Measurements from ENCODE around the gene RCVRN.

RCVRN gene

DNA sequence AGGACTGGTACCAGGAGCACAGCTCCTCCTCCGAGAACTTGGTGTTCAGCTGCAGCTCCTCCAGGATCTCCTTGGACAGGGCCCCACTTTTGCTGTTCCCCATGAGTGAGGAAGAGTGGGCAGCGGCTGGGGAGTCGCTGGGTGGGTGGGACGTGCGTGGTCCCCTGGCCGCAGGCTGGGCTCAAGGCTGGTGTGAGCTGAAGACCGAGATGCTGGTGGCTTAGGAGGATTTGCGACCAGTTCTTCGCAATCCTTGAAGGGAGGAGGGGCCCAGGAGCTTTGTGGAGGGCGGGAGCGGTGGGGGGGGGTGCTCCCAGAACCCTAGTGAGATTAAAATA lies at the start of gene RCVRN:
Gene RCVRN (minus strand): TSS at position 194 of the 338 bp plus-strand sequence. CDS start 91 bp downstream, at position 103.
- no peaks in the 10 kb centered on the region for H3K36me3 ChIP-seq (ENCODE audit: control insufficient read depth, insufficient read depth, low read length)
- peaks cover 2% of the 10 kb centered on the region for H3K4me1 ChIP-seq (ENCODE audit: control insufficient read depth, insufficient read depth, low read length)
- H3K9me3 ChIP-seq (ENCODE audit: control insufficient read depth, low read length) = no peaks in the 10 kb centered on the region
- H3K27me3 ChIP-seq (ENCODE audit: control insufficient read depth, insufficient read depth, low read length) = no peaks in the 10 kb centered on the region
- no peak within 1 kb of the TSS for H3K4me3 ChIP-seq (ENCODE audit: low read length)
- H3K9ac ChIP-seq (ENCODE audit: low read length) = no peak within 1 kb of the TSS

GRCh38 chr17:9953492-9953891 lies 48.4 kb upstream of the RCVRN start:
- Histone ChIP-seq H3K9ac (ENCODE audit: low read length) (no peak overlapping the region), H3K4me3 (ENCODE audit: low read length) (no peak overlapping the region), H3K36me3 (ENCODE audit: control insufficient read depth, insufficient read depth, low read length) (no peaks in the 10 kb centered on the region), H3K27me3 (ENCODE audit: control insufficient read depth, insufficient read depth, low read length) (no peaks in the 10 kb centered on the region), H3K4me1 (ENCODE audit: control insufficient read depth, insufficient read depth, low read length) (no peaks in the 10 kb centered on the region), H3K9me3 (ENCODE audit: control insufficient read depth, low read length) (no peaks in the 10 kb centered on the region)

DNA sequence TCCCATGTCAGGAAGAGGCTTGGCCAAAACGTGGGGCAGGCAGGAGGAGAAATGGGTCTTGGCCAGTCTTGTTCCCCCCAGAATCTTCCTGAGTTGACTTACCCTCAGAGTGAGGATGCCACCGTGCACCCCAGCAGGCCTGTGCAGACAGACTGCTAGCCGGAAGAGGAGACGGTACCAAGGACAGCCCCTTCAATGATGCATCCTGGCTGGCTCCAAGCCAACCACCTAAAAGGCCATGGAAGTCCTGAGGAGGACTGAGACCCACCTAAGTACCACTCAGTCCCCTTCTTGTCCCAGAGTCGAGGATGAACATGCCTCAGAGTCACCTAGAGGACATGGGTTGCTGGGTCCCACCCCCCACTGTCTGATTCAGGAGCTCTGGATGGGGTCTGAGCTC lies 46.7 kb upstream of the RCVRN start:
- Histone ChIP-seq H3K36me3 (ENCODE audit: control insufficient read depth, insufficient read depth, low read length) (no peaks in the 10 kb centered on the region), H3K9me3 (ENCODE audit: control insufficient read depth, low read length) (no peaks in the 10 kb centered on the region), H3K9ac (ENCODE audit: low read length) (no peak overlapping the region), H3K27me3 (ENCODE audit: control insufficient read depth, insufficient read depth, low read length) (no peaks in the 10 kb centered on the region), H3K4me1 (ENCODE audit: control insufficient read depth, insufficient read depth, low read length) (no peaks in the 10 kb centered on the region), H3K4me3 (ENCODE audit: low read length) (no peak overlapping the region)

GRCh38 chr17:9948928-9949327 lies 43.9 kb upstream of the RCVRN start:
- Histone ChIP-seq H3K27me3 (ENCODE audit: control insufficient read depth, insufficient read depth, low read length) (no peaks in the 10 kb centered on the region), H3K36me3 (ENCODE audit: control insufficient read depth, insufficient read depth, low read length) (no peaks in the 10 kb centered on the region), H3K4me3 (ENCODE audit: low read length) (no peak overlapping the region), H3K9ac (ENCODE audit: low read length) (no peak overlapping the region), H3K4me1 (ENCODE audit: control insufficient read depth, insufficient read depth, low read length) (no peaks in the 10 kb centered on the region), H3K9me3 (ENCODE audit: control insufficient read depth, low read length) (no peaks in the 10 kb centered on the region)

DNA sequence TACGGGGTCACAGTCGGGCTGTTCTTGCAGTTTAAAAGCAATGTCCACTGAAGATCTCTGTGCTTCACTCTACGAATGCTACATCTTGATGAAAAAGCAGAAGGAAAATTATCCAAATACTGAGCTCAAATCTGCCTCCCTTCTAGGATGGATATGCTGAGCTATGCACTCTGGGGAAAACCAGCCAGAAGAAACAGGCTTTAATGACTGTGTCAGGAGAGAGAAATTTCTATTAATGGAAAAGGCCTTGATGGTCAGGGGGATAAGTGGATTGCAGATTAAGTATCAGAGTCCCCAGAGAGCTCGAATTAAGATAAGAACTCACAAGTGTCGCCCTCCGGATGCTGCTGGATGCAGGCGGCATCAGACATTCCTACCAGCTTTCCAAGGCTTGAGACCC lies 39.6 kb upstream of the RCVRN start:
- Histone ChIP-seq H3K4me3 (ENCODE audit: low read length) (no peak overlapping the region), H3K9me3 (ENCODE audit: control insufficient read depth, low read length) (no peaks in the 10 kb centered on the region), H3K9ac (ENCODE audit: low read length) (no peak overlapping the region), H3K36me3 (ENCODE audit: control insufficient read depth, insufficient read depth, low read length) (no peaks in the 10 kb centered on the region), H3K4me1 (ENCODE audit: control insufficient read depth, insufficient read depth, low read length) (no peaks in the 10 kb centered on the region), H3K27me3 (ENCODE audit: control insufficient read depth, insufficient read depth, low read length) (no peaks in the 10 kb centered on the region)

GRCh38 chr17:9943343-9943742 lies 38.3 kb upstream of the RCVRN start:
- no peak overlapping the region for H3K9ac ChIP-seq (ENCODE audit: low read length)
- no peaks in the 10 kb centered on the region for H3K4me1 ChIP-seq (ENCODE audit: control insufficient read depth, insufficient read depth, low read length)
- H3K4me3 ChIP-seq (ENCODE audit: low read length) = no peak overlapping the region
- no peaks in the 10 kb centered on the region for H3K36me3 ChIP-seq (ENCODE audit: control insufficient read depth, insufficient read depth, low read length)
- H3K27me3 ChIP-seq (ENCODE audit: control insufficient read depth, insufficient read depth, low read length) = no peaks in the 10 kb centered on the region
- no peaks in the 10 kb centered on the region for H3K9me3 ChIP-seq (ENCODE audit: control insufficient read depth, low read length)

DNA sequence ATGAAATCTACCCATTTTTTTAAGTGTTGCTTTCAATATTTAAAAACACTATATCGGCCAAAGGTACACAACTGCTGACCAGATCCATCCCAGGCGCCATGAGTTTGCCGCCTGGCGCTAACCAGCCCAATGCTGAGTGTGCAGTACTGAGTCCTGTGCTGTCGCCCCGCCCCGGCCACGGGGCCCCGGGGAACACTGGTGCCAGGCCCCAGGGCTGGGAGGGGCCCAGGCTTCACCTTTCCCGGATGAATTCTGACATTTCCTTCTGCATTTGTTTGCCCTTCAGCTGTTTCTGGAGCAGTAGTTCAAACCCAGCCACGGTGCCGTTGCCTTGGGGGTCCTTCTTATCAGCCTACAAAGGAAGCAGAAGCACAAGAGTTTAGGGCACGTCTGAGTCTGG lies 37.8 kb upstream of the RCVRN start:
- Histone ChIP-seq H3K9me3 (ENCODE audit: control insufficient read depth, low read length) (no peaks in the 10 kb centered on the region), H3K4me3 (ENCODE audit: low read length) (no peak overlapping the region), H3K9ac (ENCODE audit: low read length) (no peak overlapping the region), H3K36me3 (ENCODE audit: control insufficient read depth, insufficient read depth, low read length) (no peaks in the 10 kb centered on the region), H3K27me3 (ENCODE audit: control insufficient read depth, insufficient read depth, low read length) (no peaks in the 10 kb centered on the region), H3K4me1 (ENCODE audit: control insufficient read depth, insufficient read depth, low read length) (no peaks in the 10 kb centered on the region)

- no peaks in the 10 kb centered on the region for H3K9me3 ChIP-seq (ENCODE audit: control insufficient read depth, low read length)
- H3K4me3 ChIP-seq (ENCODE audit: low read length) = no peak overlapping the region
- H3K4me1 ChIP-seq (ENCODE audit: control insufficient read depth, insufficient read depth, low read length) = no peaks in the 10 kb centered on the region
- H3K36me3 ChIP-seq (ENCODE audit: control insufficient read depth, insufficient read depth, low read length) = no peaks in the 10 kb centered on the region
- no peaks in the 10 kb centered on the region for H3K27me3 ChIP-seq (ENCODE audit: control insufficient read depth, insufficient read depth, low read length)
- H3K9ac ChIP-seq (ENCODE audit: low read length) = no peak overlapping the region
Measured at GRCh38 chr17:9941305-9941704, 36.2 kb upstream of the RCVRN start.

GRCh38 chr17:9940841-9941240 lies 35.8 kb upstream of the RCVRN start:
- Histone ChIP-seq H3K4me1 (ENCODE audit: control insufficient read depth, insufficient read depth, low read length) (no peaks in the 10 kb centered on the region), H3K9me3 (ENCODE audit: control insufficient read depth, low read length) (no peaks in the 10 kb centered on the region), H3K4me3 (ENCODE audit: low read length) (no peak overlapping the region), H3K9ac (ENCODE audit: low read length) (no peak overlapping the region), H3K27me3 (ENCODE audit: control insufficient read depth, insufficient read depth, low read length) (no peaks in the 10 kb centered on the region), H3K36me3 (ENCODE audit: control insufficient read depth, insufficient read depth, low read length) (no peaks in the 10 kb centered on the region)

DNA sequence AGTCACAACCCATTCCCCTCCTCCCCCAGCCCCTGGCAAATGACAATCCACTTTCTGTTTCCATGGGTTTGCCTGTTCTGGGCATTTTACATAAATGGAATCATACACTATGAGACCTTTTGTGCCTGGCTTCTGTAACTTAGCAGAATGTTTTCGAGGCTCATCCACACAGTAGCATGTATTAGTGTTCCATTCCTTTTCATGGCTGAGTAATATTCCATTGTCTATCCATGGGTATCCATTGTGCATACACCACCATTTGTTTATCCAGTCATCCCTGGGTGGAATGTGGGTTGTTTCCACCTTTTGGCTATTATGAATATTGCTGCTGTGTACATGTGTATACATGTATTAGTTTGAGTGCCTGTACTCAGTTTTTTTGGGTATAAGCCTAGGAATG lies 33.7 kb upstream of the RCVRN start:
- Histone ChIP-seq H3K9ac (ENCODE audit: low read length) (no peak overlapping the region), H3K9me3 (ENCODE audit: control insufficient read depth, low read length) (no peaks in the 10 kb centered on the region), H3K27me3 (ENCODE audit: control insufficient read depth, insufficient read depth, low read length) (no peaks in the 10 kb centered on the region), H3K4me1 (ENCODE audit: control insufficient read depth, insufficient read depth, low read length) (no peaks in the 10 kb centered on the region), H3K4me3 (ENCODE audit: low read length) (no peak overlapping the region), H3K36me3 (ENCODE audit: control insufficient read depth, insufficient read depth, low read length) (no peaks in the 10 kb centered on the region)

DNA sequence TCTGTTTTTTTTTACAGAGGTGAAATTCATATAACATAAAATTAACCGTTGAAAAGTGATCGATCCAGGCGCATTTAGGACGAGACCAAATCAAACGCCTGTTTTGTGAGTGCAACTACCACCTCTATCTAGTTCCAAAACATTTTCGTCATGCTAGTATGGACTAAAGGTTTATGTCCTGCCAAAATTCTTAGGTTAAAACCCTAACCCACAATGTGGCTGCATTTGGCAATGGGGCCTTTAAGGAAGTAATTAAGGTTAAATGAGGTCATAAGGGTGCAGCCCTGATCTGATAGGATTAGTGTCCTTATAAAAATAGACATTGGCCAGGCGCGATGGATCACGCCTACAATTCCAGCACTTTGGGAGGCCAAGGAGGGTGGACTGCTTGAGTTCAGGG lies 32.8 kb upstream of the RCVRN start:
- Histone ChIP-seq H3K36me3 (ENCODE audit: control insufficient read depth, insufficient read depth, low read length) (no peaks in the 10 kb centered on the region), H3K4me1 (ENCODE audit: control insufficient read depth, insufficient read depth, low read length) (no peaks in the 10 kb centered on the region), H3K27me3 (ENCODE audit: control insufficient read depth, insufficient read depth, low read length) (no peaks in the 10 kb centered on the region), H3K9ac (ENCODE audit: low read length) (no peak overlapping the region), H3K9me3 (ENCODE audit: control insufficient read depth, low read length) (no peaks in the 10 kb centered on the region), H3K4me3 (ENCODE audit: low read length) (no peak overlapping the region)

DNA sequence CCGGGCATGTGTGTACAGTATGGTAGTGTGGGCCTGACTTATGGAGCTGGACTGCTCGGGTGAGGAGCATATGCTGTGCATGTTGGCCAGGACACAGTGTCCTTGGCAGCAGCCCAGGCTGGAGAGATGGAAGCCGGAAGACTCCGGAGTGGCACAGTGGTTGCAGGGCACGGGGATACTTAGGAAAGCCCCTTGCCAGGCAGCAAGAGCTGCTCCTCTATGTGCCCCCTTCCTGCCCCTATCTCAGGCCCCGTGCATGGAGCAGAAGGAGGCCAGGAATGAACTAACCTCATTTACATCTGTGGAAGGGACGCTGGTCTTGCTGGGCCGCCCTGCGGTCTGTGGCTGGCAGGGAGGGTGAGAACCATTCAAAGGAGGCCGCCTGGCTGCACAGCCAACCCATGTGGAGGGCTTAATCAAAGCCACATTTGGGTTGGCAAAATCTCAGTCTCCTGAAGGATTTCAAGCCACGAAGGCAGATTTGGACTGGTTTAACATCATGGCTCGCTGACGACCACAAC lies 32.2 kb upstream of the RCVRN start:
- H3K36me3 ChIP-seq (ENCODE audit: control insufficient read depth, insufficient read depth, low read length) = no peaks in the 10 kb centered on the region
- no peaks in the 10 kb centered on the region for H3K27me3 ChIP-seq (ENCODE audit: control insufficient read depth, insufficient read depth, low read length)
- no peaks in the 10 kb centered on the region for H3K4me1 ChIP-seq (ENCODE audit: control insufficient read depth, insufficient read depth, low read length)
- H3K9me3 ChIP-seq (ENCODE audit: control insufficient read depth, low read length) = no peaks in the 10 kb centered on the region
- H3K4me3 ChIP-seq (ENCODE audit: low read length) = no peak overlapping the region
- H3K9ac ChIP-seq (ENCODE audit: low read length) = no peak overlapping the region

GRCh38 chr17:9936095-9936494 lies 31.0 kb upstream of the RCVRN start:
- Histone ChIP-seq H3K4me3 (ENCODE audit: low read length) (no peak overlapping the region), H3K9me3 (ENCODE audit: control insufficient read depth, low read length) (no peaks in the 10 kb centered on the region), H3K4me1 (ENCODE audit: control insufficient read depth, insufficient read depth, low read length) (no peaks in the 10 kb centered on the region), H3K9ac (ENCODE audit: low read length) (no peak overlapping the region), H3K36me3 (ENCODE audit: control insufficient read depth, insufficient read depth, low read length) (no peaks in the 10 kb centered on the region), H3K27me3 (ENCODE audit: control insufficient read depth, insufficient read depth, low read length) (no peaks in the 10 kb centered on the region)

Measured in mucosa of stomach (tissue), 1 donor.